Measurements from ENCODE around the gene TEX22.
A peak's percentile ranks its signal among the peaks of the same experiment; 100 is the strongest.

TEX22 gene

DNA sequence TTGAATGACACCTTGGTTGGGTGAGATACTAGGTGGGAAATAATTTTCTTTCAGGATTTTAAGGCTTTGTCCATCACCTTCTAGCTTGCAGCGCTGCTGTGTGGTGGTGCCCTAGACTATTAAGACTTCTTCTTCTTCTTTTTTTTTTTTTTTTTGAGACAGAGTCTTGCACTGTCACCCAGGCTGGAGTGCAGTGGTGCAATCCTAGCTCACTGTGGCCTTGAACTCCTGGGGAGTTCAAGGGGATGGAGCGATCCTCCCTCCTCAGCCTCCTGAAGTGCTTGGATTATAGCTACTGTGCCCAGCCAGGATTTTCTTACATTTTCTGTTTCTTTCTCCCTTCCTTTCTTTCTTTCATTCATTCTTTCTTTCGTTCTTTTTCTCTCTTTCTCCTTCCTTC lies 11.0 kb downstream of the TEX22 start:
- DNase-seq: no peak

DNA sequence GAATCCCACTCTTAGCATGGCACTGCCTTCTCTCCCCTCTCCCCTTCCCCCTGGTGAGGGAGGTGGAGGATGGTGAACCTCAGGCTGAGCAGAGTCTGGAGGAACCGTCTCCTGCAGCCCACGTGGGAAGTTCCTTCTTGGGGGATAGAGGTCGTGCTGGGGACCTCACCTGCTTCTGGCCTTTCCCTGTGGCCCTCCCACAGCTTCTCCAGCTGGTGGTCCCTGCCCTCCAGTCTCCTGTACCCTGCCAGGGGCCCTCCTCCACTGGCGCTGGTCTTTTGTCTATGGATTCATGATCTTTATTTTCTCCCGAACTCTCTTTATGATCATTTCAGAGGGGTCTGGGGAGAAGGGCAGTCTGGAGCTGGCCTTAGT lies 12.3 kb downstream of the TEX22 start:
- DNase-seq: no peak

DNA sequence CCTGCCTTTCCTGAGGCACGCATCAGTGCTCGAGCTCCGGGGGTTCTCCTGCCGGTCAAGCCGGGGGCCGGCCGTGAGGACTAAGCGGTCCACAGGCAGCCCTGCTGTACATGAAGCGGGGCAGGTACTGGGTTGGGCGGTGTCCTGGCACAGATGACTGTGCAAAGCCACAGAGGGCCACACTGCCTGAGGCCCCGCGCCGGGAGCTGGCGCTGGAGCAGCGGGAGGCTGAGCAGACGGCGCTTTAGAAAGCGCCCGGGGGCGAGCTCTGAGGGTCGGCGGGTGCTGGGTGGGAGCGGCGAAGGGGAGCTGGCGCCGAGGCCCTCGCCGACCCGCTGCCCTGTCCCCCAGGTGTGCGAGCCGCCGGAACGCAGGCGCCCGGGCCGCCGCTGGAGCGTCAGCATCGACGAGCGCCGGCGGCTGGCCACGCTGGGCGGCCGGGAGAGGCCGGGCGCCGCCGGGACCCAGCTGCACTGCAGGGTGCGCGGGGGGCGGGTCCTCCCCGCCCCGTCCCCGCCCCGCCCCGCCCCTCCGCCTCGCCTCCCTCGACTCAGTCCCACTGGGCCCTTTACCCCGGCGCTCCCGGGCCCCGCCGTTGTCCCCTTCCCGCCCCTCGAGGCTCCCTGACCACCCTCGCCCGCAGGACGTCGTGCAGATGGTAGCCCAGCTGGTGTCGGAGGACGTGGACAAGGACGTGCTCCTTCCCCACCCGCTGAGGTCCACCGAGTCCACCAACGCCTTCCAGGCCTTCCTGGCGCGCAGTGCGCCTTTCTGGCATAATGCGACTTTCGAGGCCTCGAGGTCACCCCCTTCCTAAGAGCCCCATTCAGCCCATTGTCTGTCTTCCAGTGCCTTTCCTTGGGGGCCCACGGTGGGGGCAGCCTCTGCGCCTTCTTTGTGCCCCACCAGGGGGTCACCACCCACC lies 12.9 kb downstream of the TEX22 start:
- DNase-seq: peak; percentile 19

DNA sequence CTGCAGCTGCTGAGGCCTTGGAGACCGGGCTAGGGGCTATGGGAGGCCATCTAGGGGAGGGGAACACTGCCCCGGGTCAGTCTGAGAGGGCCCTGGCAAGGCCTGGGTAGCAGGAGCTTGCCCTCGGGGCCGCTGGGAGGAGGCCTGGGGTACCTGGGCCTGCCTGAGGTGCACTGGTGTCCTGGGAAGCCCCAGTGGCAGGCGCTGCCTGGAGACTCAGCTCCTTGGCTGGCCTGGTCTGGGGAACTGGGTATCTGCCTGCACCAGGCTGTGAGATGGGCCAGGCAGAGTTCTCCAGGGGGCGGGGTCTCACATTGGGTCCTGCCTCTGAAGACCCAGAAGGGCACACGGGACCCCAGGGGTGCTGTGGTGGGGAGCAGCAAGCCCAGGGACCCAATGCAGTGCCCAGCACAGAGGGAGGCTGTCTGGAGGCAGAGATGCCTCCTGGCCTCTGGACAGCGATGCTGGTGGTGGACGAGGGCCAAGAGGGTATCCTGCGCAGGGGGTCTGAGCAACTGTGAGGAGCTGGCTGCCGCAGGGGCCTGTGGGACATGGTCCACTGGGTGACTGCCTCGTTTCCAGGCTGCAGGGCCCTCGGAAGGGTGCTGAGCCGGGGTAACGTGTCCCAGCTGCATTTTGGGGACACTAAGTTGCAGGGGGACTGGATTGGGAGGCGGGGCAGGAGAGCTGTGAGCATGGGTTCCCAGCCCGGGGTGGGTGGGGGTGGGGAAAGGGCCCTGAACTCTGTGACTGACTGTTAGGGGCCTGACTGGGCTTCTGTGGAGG lies 13.8 kb downstream of the TEX22 start:
- DNase-seq: no peak

DNA sequence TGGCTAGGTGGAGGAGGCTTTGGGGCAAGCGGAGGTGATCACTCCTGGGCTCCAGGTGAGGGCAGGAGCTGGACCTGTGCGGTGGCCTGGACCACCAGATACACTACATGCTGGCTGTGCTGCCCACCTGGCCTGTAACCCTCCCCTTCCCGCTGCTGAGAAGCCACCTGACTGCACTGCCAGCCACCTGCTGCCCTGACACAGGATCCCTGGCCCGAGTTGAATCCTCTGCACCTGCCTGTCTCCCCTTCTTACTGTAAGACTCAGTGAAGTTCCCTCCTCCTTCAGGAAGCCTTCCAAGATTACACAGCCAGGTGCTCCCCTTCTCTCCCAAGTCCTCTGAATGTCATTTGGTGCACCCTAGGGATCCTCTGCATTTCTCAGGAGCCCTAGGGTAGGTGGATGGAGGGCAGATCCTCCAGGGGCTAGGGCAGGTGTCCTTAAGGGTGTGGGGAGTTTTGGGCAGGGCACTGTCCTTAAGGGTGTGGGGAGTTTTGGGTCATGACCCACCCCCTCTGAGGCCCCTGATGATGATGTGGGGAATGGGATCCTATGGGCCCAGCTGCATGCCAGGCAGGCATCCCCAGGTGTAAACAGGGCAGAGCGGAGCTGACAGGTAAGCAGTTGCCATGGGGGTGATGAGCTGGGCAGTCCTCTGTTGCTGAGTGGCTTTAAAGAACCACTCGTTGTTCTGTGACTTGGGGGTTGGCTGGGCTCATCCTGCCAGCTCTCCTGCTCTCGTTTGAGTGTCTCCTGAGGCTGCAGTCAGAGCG lies 14.6 kb downstream of the TEX22 start:
- DNase-seq: no peak

DNA sequence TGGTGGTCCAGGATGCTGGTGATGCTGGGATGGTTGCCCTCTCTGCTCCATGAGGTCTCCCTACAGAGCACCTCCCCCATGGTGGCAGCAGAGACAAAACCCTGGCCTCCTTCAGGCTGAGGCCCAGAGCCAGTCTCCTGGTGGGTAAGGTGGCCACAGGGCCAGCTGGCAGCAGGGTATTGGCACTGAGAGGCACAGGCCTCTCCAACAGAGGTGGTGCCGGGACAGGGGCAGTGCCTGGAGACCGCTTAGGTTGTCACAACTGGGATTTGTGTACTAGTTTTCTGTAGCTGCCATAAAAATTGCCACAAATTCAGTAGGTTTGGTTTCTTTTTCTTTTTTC lies 15.2 kb downstream of the TEX22 start:
- DNase-seq: no peak

DNA sequence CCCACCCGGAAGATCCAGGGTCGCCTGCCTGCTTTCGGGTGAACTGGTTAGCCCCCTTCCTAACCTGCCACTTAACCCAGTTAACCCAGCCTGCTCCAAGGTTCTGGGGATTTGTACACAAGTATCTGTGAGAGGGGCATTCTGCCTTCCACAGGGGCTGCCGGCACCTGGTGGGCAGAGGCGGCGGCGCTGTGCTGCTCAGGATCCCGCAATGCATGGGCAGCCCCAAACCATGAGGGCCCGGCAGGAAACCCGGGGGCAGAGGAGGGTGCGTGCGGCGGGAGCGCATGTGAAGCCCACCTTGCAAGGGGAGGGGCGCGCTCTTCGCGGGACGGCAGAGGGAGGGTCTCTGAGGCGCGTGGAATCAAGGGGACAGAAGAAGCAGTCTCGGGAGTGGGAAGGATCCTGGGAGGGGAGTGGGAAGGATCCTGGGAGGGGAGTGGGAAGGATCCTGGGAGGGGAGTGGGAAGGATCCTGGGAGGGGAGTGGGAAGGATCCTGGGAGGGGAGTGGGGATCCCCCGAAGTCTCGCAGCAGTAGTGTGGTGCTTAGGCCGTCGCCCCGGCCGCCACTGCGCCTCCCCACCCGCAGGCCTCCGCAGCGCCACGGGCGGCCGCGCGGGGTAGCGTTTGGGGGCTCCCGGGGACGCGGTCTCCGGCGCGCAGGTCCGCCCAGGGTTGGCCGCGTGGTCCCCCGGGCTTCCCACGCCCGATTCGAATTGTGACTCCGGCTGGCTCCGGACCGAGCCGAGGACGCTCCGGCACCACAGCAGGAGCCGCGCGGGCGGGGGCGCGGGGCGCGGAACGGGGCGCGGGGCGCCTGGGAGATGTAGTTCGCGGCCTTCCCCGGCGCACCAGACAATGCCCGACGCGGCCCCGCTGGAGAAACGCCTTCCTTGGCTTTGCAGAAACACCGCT lies 16.4 kb downstream of the TEX22 start:
- peak; percentile 64 for DNase-seq

DNA sequence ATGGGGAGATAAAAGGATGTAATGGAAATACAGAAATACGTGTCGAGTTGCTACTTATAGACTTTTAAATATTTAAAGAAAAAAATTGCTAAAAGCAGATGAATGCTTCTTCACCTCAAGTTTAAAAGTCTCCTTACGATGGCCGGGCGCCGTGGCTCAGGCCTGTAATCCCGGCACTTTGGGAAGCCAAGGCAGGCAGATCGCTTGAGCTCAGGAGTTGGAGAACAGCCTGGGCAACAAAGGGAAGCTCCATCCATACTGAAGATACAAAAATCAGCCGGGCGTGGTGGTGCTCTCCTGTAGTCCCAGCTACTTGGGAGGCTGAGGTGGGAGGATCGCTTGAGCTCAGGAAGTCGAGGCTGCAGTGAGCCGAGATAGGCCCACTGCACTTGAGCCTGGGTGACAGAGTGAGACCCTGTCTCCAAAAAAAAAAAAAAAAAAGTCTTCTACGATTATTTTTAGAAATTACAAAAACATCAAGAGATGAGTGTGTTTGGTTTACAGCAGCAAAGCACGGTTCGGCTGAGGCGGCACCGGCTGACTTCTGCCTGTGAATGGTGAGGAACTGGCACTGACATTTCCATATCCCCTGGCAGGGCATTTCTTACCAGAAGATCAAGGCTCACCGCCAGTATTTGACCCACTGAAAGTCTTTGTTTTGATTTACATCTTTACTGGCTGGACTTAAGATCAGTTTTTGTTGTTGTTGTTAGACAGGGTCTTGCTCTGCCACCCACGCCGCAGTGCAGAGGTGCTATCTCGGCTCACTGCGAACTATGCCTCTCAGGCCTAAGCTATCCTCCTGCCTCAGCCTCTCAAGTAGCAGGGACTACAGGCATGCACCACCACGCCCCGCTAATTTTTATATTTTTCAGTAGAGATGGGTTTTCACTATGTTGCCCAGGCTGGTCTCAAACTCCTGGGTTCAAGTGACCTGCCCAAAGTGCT lies 17.4 kb downstream of the TEX22 start:
- DNase-seq: no peak

DNA sequence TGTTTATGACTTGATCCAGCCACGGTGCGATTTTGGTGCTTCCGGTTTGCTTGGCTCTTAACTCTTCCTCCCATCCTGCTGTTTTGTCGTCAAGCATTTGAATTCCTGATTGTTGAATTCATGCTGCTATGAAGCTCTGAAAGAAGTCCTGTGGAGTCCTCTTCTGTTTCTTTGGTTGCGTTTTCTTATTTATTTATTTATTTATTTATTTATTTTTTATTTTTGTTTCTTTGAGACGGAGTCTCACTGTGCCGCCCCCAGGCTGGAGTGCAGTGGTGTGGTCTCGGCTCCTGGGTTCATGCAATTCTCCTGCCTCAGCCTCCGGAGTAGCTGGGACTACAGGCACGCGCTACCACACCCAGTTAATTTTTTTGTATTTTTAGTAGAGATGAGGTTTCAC lies 18.3 kb downstream of the TEX22 start:
- no peak for DNase-seq

DNA sequence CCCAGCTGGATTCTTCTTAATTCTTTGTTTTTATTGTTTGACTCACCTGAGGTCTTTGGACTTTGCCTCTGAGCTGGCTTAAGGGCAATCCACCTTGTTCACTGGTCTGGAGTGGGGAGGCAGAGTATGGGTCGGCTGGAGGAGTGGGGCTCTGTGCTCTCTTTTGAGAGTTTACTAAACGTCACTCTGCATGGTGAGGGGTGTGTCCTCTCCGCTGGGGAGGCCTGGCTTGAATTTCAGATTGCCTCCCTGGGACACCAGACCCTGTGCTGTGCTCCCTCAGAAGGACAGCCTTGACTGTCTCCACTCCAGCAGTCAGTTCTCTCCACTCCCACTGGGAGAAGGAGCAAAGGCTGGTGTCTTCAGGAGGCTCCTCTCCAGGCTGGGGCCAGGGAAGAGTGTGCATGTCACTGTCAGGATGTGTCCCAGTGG lies 19.4 kb downstream of the TEX22 start:
- DNase-seq: no peak

DNA sequence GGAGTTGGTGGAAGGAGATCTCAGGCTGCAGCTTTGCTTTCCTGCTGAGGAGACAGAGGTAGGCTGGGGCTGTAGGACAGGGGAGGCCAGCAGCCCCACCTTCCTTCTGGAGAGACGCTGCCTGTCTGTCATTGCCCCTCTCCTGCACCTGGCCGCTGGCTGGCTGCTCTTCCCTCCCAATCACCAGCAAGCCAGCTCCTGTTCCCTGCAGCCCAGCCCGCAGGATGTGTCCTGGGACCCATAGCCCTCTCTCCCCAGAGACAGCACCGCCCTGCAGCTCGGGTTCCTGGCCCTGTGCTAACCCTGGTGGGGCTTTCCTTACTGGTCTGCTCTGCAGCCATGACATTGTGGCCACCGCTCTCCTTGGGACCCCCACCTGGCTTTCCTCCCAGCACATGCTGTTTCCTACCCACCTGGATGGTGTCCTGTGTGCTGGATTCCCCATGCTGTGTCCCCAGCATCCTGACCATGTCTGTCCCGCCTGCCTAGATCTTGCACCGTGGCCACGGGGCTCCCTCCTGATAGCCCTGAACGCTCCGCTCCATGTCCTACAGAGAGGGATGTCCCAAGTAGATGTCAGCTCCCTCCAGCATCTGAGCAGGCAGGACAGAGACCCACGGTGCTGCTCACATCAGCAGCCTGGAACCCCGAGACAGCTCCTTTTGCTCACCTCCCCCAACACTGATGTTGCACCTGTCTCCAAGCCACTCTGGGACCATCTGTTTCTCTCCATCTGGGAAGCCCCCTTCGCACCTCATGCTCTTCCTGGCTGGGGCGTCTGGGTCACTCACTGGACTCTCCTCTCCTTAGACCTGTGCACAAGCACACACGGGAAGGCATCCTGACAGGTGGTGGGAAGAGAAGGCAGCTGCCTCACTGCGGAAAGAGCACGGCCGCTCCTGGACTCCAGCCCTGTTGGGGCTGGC lies 20.2 kb downstream of the TEX22 start:
- no peak for DNase-seq

DNA sequence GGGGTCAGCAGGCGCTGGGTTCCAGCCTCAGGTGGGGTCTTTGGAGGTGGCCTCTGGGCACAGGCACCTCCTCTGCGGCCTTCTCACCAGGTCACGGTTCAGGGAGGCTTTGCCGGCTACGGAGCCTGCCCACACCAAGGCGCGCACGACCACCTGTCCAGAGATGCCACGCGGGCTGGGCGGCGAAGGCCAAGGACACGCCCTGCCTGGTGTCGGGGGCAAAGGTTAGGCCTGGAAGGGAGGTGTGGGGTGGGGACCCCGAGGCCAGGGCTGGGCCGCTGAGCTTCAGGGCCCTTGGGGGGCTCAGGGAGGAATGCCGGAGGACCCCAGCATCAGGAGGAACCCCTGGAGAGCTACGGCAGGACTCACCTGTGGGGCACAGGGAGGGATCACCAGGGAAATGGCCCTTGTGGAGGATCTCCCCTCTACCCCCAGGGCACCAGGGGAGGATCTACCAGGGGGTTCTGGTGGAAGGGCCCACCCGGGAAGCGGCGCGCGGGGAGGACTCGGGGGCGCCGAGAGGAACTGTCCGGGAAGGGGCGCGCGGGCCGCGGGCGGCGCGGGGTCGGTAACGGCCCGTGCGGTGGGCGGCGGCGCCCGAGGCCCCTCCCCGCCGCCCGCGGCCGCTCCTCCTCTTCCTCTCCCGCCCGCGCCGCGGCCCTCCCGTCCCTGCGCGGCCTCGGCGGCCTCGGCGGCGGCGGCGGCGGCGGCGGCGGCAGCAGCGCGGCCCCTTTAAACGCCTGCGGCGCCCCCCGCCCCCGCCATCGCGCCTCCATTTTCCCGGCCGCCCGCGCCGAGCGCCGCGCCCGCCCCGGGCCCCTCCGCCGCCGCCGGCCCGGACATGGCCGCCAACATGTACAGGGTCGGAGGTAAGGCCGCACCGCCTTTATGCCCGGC lies 21.1 kb downstream of the TEX22 start, which contains the start of gene MTA1:
MTA1 (plus strand) TSS at position 633 of the 897 bp plus-strand sequence; CDS start at position 842, 209 bp downstream.
- peak; percentile 55 for DNase-seq

DNA sequence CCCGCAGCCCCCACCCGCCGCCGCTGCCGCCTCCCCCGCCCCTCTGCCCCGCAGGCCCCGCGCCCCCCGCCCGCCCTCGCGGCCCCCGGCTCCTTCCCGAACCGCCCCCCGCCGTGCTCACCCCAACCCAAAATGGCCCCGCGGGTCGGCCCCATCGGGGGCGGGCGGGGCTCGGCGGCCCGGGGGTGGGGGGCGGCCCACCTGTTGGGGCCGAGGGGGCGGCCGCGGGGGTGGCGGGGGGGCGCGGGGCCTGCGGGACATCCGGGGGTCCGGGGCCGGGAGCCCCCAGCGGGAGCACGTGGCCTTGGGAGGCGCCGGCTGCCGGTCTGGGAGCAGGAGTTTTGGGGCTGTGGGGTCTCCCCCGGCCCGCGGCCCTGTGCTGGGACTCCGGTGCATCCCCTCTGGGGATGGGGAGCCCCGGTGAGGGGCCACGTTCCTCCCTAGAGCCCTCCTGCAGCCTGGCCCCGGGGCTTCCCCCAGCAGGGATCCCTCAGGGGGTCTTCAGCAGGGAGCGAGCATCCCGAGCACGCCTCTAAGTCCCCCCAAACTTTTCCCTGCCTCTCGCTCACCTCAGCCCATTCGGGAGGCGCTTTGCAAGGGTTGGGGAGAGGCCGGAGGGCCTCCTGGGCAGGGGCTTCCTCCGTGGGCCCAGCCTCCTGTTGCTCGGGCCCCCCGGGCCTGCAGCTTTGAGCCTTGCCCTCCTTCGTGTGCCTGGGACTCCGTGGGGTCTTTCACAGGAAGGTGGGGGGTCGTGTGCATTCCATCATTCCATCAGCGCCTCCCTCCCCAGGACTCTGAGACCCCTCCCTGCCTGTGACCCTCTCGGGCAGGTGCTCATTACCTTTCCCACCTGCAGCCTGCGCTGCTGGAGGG lies 22.0 kb downstream of the TEX22 start:
- no peak for DNase-seq

DNA sequence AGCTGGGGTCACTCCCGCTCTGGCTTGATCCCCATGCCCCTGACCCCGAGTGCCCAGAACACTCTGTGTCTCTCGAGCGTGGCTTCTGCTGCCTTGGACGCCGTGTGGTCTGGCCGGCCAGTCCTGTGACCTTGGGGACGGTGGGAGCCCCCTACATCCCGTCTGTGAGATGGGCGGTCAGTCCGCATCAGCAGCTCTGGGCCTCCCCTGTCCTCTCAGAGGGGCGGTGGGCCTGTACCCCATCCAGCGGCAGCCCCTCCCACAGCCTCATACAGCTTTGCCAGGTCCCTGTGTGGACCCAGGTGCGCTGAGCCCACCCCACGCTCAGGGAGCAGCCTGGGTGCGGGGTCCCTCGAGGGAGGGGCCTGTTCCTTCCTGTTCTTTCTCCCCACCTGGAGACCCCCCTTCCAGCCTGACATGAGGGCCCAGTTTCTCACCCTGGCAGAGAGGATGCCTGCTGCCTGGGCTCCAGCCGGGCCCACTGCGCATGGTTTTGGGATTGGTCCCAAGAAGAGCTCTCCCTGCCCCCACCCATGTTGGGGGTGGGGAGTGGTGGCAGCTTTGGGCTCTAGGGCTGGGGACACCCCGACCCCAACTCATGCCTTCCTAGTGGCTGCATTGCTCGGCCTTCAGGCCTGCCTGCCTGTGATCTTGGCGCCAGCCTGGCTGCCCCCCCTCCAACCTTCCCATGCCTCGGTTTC lies 22.8 kb downstream of the TEX22 start:
- DNase-seq: no peak

DNA sequence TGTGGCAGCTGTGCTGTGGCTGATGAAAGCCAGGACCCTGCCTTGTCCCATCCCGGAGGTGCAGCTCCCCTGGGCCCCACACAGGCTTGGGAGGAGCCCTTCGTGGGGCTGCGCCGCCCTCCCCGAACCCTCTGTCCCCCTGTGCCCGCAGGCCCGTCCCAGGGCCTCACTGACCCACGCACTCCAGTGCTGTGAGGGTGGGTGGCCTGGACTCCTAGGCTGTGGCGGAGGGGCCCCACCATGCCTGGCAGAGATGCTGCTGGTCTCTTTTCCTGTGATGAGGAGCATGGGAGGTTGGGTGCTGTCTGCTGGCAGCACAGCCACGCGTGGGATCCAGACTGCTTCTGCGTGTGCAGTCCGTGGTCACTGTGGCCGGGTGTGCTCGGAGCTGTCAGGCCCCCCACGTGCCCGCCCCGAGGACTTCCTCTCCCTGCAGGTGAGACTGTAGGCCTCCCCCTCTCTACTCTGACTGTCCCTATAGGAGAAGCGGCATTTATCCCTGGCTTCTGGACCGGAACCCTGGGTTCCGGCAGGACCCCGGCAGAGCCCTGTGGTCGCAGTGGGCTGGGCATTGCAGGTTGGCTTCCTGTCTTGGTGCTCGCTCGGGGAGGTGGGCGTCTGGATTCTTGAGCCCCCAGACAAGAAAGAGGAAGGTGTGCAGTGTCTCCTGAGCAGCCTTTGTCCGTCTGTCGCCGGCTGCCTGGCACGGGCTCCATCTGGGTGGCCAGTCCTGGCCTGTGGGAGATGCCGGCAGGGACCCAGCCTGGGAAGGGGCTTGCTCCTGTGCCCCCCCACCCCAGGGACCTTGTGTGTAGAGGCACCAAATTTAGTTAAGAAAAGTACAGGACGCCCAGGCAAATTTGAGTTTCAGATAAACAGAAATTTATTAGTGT lies 23.6 kb downstream of the TEX22 start:
- DNase-seq: no peak

Measured in CD4-positive, alpha-beta T cell treated with Interleukin-12 subunit alpha and Interleukin-12 subunit beta, for 1 hour (primary cell).